GM18498 (cell line): ENCODE results near the gene TIMP2.

Source experiments
- ATAC-seq: cut with Tn5 transposase; IDR thresholded peaks from one replicate; pipeline ENCODE4 v1.9.1; 2021; ENCODE audit warnings: mild to moderate bottlenecking, moderate library complexity; ENCODE audit not compliant: unreplicated experiment

Gene TIMP2

GRCh38 chr17:78819806-78820792 is 105.1 kb downstream of the TIMP2 start:
- no peak for ATAC-seq

GRCh38 chr17:78819402-78819801 is 105.8 kb downstream of the TIMP2 start:
- ATAC-seq = no peak

- no peak for ATAC-seq
Measured at GRCh38 chr17:78818932-78819331, 106.3 kb downstream of the TIMP2 start.

- no peak for ATAC-seq
Measured at GRCh38 chr17:78818152-78818846, 106.9 kb downstream of the TIMP2 start.

- no peak for ATAC-seq
Measured at GRCh38 chr17:78817123-78817522, 108.1 kb downstream of the TIMP2 start.

GRCh38 chr17:78815696-78816095 is 109.5 kb downstream of the TIMP2 start:
- no peak for ATAC-seq

- ATAC-seq = no peak
Measured at GRCh38 chr17:78812855-78813254, 112.3 kb downstream of the TIMP2 start.

GRCh38 chr17:78808163-78808562 is 117.0 kb downstream of the TIMP2 start:
- no peak for ATAC-seq

- no peak for ATAC-seq
Measured at GRCh38 chr17:78806451-78806850, 118.7 kb downstream of the TIMP2 start.

GRCh38 chr17:78805301-78805700 is 119.9 kb downstream of the TIMP2 start:
- no peak for ATAC-seq

GRCh38 chr17:78804777-78805176 is 120.4 kb downstream of the TIMP2 start:
- ATAC-seq = no peak

- no peak for ATAC-seq
Measured at GRCh38 chr17:78803186-78803845, 121.9 kb downstream of the TIMP2 start.
